Activated CD4-positive, alpha-beta T cell treated with anti-CD3 and anti-CD28 coated beads, Interleukin-2, amount 50 U/mL, for 1 hour (primary cell): ENCODE data around the gene HARS1.
A peak's percentile ranks its signal among the peaks of the same experiment; 100 is the strongest.
"Not testable (repeated sequence)": the region's sequence is repeated elsewhere in the genome, so short reads cannot be mapped to it uniquely, and the experiment has no call there.

Experiments used
- DNase-seq: peaks from one replicate; pipeline ENCODE4 v3.0.0-alpha.2; 2020

HARS1 gene

DNA sequence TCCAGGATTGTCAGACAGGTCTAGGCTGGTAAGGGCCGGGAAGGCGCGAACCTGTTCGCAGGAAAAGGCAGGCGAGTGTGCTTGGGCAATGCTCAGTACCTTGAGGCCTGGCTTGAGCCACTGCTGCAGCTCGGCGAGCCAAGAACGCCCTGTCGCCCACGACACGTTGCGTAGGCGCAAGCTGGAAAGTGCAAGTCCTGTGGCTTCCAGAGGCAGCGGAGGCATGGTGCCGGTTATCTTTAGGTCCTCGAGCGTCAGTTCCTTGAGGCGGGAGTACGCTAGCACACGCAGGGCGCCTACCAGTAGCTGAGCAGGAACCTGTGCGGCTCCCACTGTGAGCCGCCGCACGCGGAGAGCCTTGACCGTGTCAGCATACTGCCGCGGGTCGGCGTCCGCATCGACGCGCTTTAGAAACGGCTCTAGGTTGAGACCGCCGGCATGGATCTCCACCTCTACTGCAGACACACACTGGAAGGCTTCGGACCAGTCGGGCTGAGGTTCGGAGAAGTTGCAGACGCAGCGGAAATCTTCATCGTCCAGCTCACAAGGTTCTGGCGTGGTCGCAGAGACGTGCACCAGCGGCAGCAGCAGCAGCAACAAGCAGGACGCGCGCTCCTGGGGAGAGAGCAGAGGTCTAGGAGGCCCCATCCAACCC, 58.7 kb downstream of the HARS1 start:
- DNase-seq, result peak; percentile 46

DNA sequence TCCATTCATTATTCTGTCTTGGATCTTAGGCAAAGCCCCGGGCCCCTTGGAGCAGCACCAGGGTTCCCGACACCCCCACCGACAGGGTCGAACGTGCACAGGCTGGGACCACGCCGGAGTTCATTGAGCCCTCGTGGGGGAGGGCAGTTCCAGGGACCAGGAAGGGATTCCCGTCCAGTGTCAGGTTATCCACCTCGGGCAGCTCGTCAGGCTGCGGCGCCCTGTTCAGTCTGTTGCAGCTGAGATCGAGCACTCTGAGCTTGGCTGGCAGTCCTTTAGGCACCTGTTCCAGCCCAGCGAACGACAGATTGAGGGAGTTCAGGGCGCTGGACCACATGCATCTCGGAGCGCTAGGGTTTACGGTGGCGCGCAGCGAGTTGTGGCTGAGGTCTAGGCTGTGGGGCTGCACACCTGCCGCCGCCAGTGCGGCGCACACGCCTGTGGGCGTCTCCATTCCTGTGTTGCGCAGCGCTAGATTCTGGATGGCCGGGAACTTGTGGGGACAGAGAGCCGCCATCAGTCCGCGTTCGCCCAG, 59.3 kb downstream of the HARS1 start:
- peak; percentile 38 for DNase-seq

DNA sequence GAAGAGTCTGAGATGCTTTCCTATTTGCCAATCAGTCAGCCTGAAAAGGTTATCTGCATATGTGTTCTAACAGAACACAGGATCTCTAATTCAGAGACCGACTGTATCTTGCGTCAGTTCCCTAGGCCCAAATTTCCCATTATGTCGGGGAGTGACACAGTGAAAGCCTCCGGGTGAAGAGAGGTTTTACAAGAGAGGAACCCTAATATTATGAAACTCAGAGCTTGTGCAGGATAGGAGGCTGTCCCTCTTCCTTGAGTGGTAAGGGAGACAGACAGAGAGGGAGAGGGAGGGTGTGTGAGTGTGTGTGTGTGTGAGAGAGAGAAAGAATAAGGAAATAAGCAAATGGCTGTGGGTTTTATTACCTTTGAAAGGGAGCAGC, 60.1 kb downstream of the HARS1 start:
- DNase-seq, result no peak

DNA sequence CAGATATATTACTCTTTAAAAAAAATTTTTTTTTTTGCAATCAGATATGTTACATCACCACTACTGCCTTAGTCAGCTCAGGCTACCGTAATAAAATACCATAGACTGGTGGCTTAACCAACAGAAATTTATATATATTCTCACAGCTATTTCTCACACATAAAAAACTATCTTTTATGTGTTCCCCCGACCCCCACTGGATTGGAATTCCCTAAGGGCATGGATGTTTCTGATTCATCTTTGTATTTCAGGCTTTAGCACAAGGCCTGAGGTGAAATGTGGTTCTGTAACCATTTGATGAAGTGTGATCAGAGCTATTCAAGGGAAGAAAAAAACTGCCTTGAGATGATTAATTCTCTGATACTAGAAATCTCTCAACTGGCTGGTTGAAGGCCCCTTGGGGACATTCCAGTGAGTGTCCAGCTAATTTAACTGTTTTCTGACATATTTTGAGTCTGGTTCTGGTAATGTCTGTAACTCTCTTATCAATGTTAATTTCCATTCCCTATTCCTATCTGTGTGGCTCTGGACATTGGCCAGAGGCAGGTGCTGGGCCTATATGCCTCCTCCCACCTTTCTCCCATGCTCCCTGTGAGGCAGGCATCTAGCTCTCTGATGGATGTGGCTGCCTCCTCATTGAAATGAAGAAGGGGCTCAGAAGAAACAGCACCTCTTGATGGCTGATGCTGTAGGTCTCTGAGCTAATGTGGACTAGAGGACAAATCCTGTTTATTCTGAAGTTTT, 60.7 kb downstream of the HARS1 start:
- no peak for DNase-seq

DNA sequence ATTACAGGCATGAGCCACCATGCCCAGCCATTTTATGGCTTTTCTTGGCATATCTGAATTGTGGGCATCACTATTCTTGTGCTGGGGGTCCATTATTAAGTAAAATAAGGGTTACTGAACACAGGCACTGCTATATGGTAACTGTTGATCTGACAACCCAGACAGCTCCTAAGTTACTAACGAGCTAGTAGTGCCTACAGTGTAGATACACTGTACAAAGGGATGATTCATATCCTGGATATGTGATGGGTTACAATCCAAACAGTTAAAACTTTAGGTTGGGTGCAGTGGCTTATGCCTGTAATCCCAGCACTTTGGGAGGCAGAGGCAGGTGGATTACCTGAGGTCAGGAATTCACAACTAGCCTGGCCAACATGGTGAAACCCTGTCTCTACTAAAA, 62.5 kb downstream of the HARS1 start:
- no peak for DNase-seq

DNA sequence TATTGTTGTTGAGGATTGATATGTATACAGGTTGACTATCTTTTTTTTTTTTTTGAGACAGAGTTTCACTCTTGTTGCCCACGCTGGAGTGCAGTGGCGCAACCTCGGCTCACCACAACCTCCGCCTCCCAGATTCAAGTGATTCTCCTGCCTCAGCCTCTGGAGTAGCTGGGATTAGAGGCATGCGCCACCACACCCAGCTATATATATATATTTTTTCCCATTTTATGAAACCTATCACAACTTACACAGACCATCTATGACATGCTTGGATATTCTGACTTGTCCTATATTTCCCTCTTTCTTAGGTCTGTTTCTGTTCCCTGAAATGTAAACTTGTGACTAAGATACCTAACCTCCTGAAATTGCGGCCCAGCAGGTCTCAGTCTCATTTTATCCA, 63.2 kb downstream of the HARS1 start:
- no peak for DNase-seq

DNA sequence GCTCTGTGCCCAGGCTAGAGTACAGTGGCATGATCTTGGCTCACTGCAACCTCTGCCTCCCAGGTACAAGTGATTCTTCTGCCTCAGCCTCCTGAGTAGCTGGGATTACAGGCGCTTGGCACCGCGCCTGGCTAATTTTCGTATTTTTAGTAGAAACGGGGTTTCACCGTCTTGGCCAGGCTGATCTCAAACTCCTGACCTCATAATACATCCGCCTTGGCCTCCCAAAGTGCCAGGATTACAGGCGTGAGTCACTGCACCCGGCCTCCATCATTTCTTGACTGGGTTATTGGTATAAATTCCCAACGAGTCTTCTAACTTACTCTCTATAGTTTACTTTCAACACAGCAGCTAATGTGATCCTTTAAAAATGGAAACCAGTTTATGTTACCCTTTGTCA, 66.3 kb downstream of the HARS1 start:
- DNase-seq, result not testable (repeated sequence)
